Body of pancreas (tissue), 4 donors: ENCODE measurements around the gene HSF4.

ENCODE experiments used
- POLR2A ChIP-seq, 3 donors: fragments of 450-650 bp; IDR thresholded peaks; one replicate each; pipeline ENCODE4 v1.6.1; 2016; ENCODE audit warnings: antibody characterized with exemption in 3 of 3, mild to moderate bottlenecking in 2 of 3
- TF ChIP-seq, protein P1 (sequence below), 7 experiments: fragments of 450-650 bp in 4 of 7; fragments of 200-600 bp in 3 of 7; sonication (generic) in 3 of 7; IDR thresholded peaks; one replicate each; pipeline ENCODE4 v1.5.1; 2016 to 2019; ENCODE audit warnings: antibody characterized with exemption in 7 of 7

DNA sequence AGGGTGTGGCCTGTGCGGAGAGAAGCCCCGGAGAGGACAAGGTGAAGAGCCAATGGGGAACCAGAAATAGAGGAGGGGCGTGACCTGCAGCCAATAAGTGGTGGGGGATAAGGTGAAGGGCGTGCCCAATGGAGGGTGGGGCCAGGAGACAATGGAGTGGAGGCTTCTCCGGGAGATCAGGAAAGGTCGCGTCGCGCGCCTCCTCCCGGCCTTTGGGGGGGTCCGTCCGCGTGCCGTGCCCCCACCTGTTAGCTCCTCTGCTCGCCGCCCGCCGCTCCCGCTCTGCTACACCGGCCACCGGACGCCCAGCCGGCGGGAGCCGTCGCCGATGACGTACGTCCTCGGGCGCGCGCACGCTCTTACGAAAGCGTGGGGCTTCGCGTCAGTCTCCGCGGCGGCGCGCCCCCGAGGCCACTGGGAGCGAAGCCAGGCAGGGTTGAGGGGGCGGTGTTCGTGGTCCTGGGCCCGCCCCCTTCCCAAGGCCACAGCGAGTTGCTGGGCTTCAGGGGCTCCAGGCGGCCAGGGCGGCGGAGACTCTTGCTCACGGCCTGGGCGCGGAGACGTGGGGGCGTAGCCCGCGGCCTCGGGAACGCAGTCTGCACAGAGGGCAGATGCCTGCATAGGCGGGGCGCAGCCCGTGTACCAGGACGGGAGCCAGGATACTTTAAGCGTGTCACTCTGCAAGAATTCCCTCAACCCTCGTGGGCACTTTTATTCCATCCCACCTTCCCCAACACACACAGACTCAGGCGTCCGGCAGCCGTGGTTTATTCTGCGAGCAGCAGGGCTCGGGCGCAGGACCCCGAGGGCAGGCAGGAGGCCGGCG lies 19.3 kb downstream of the HSF4 start, which contains the start of gene MATCAP1:
- TF ChIP-seq, protein P1, sequence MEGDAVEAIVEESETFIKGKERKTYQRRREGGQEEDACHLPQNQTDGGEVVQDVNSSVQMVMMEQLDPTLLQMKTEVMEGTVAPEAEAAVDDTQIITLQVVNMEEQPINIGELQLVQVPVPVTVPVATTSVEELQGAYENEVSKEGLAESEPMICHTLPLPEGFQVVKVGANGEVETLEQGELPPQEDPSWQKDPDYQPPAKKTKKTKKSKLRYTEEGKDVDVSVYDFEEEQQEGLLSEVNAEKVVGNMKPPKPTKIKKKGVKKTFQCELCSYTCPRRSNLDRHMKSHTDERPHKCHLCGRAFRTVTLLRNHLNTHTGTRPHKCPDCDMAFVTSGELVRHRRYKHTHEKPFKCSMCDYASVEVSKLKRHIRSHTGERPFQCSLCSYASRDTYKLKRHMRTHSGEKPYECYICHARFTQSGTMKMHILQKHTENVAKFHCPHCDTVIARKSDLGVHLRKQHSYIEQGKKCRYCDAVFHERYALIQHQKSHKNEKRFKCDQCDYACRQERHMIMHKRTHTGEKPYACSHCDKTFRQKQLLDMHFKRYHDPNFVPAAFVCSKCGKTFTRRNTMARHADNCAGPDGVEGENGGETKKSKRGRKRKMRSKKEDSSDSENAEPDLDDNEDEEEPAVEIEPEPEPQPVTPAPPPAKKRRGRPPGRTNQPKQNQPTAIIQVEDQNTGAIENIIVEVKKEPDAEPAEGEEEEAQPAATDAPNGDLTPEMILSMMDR (IDR thresholded peaks at IDR 0.05) = peak in 2 of 7 experiments; percentile 1 to 13
- peak; percentile 44 to 71 (median 71) for TF ChIP-seq POLR2A (IDR thresholded peaks at IDR 0.05)
